GM21515 (cell line): ENCODE results near the gene AGXT2.

Source experiments
- ATAC-seq: cut with Tn5 transposase; IDR thresholded peaks from one replicate; pipeline ENCODE4 v1.9.1; 2021; ENCODE audit not compliant: unreplicated experiment

Gene AGXT2

DNA sequence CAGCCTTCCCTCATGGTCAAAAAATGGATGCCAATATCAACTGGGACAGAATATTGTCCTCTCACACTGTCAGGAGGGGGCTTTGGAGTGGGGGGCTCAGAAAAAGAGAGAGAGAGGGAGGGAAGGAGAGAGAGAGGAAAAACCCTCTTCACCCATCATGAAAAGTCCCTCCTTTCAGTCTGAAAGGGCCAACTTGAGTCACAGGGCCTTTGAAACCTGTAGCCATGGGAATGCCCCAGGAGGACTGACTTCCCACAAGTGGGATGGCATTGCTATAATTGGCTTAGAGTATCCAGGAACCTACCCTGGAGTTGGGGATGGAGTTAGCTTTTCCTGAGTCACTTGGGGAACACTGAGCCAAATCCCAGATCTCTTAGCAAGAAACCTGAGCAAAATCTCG lies 77.2 kb downstream of the AGXT2 start:
- no peak for ATAC-seq

GRCh38 chr5:34968258-34968657 lies 79.5 kb downstream of the AGXT2 start:
- no peak for ATAC-seq

DNA sequence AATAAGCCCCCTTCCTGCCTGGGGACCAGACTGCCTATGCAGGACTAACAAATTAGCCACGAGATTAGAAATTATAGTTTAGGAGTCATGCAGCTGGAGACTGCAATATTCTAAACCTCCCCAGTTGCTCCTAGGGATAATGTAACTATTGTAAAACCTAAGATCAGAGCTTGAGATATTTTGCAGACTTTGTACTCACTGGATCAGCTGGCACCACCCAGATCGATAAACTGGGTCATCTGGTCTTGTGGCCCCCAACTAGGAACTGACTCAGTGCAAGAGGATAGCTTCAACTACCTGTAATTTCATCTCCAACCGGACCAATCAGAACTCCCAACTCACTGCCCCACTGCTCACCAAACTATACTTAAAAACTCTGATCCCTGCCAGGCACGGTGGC lies 80.2 kb downstream of the AGXT2 start:
- no peak for ATAC-seq

DNA sequence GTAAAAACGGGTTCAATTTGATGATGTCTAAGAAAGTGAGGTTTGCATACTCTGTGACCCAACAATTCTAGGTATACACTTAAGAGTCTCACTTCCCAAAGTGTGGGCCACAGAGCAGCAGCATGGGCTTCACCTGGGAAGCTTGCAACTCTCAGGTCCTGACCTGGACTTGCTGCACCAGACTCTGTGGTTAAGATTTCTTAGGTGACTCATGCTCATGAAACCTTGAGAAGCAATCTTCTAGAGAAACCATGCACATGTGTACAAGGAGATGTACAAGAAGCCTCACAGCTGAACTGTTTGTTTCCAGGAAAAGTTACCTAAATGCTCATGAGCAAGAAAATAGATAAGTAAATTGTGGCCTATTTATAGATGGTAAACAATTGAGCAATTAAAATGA lies 88.4 kb downstream of the AGXT2 start:
- peak; percentile 96 for ATAC-seq

DNA sequence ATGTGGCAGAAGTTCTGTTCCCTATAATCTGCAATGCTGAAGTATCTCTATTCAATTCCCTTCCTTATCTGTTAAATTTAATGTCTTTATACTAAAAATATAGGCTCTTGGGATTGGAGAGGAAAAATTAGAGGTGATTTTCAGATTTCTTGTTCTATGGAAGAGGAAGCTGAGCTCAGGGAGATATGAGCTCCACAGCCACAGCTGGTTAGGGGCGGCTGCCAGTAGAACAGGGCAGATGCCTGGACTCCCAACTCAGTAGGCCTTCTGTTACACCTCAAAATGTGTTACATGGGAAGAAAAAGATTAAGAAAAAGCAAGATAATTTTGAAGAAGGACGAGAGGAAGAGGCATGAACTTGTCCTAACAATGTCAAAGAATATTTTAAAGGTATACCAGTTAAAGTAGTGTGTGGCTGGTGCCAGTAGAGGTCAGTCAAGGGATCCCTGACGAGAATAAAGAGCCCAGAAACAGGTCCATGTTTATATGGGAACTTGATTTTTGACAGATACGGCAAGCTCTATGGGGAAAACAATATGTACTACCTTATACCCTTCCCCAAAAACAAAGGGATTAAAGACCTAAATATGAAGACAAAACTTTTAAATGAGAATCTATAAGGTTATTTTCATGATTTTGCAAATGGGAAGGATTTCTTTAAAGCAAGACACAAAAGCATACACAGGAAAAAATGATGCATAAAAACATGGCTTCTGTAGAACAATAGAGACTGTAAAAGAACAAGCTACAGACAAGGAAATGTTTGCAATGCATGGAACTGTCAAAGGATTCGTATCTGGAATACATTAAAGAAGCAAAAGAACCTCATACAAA lies 89.7 kb downstream of the AGXT2 start:
- ATAC-seq, result peak; percentile 41

DNA sequence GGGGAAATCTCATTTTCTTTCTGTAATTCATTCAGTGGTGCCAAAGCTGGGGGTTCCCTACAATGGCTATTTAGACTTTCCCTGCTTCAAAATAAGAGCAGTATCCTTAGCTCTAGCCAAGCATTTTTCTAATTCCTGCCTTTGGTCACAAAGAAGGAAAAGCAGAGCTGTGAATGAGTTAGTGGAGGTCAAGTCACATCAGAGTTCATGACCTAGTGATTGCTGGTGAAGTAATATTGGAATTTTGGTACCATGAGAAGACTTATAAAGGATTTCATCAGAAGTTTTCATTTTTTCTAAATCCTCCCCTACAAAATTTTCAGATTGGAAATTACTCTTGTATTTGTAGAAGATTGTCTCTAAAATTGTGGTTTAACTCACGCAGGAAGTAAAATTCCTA lies 90.4 kb downstream of the AGXT2 start:
- no peak for ATAC-seq
